OCI-LY1 (cell line): ENCODE measurements around the gene CD207.

Experiments used
- H2AFZ ChIP-seq: fragments of 200-600 bp; sonication (generic), shearing (Covaris generic); 2 replicates; pipeline ENCODE4 v1.6.0; 2014; ENCODE audit warnings: antibody characterized with exemption, mild to moderate bottlenecking, low read length
- H3F3A ChIP-seq: fragments of 200-600 bp; sonication (generic), shearing (Covaris generic); 2 replicates; pipeline ENCODE4 v1.6.0; 2014; ENCODE audit warnings: mild to moderate bottlenecking, antibody characterized with exemption, low read length, moderate library complexity; ENCODE audit not compliant: insufficient read depth
- H3K27ac ChIP-seq: fragments of 200-600 bp; sonication (generic); 2 replicates; pipeline ENCODE4 v1.5.1; 2014; ENCODE audit warnings: low read length, mixed run types, mild to moderate bottlenecking, low read depth; ENCODE audit not compliant: poor library complexity, severe bottlenecking
- H3K27me3 ChIP-seq: fragments of 200-600 bp; sonication (generic); 2 replicates; pipeline ENCODE4 v1.6.0; 2014; ENCODE audit warnings: antibody characterized with exemption, mild to moderate bottlenecking, low read length, moderate library complexity; ENCODE audit not compliant: insufficient read depth
- H3K36me3 ChIP-seq: fragments of 200-600 bp; sonication (generic); 2 replicates; pipeline ENCODE4 v1.6.1; 2014; ENCODE audit warnings: mild to moderate bottlenecking, antibody characterized with exemption, low read length, moderate library complexity, mixed read lengths; ENCODE audit not compliant: insufficient read depth
- H3K4me1 ChIP-seq: fragments of 200-600 bp; sonication (generic); 2 replicates; pipeline ENCODE4 v1.5.1; 2014; ENCODE audit warnings: mild to moderate bottlenecking, low read length, moderate library complexity; ENCODE audit not compliant: insufficient read depth, severe bottlenecking
- H3K4me2 ChIP-seq: fragments of 200-600 bp; sonication (generic), shearing (Covaris generic); 2 replicates; pipeline ENCODE4 v1.6.1; 2014; ENCODE audit warnings: low read length
- H3K4me3 ChIP-seq: fragments of 200-600 bp; sonication (generic); 2 replicates; pipeline ENCODE4 v1.5.1; 2014; ENCODE audit warnings: low read length, low read depth, mild to moderate bottlenecking, mixed read lengths; ENCODE audit not compliant: poor library complexity, severe bottlenecking
- H3K79me2 ChIP-seq: fragments of 200-600 bp; shearing (Covaris generic); 2 replicates; pipeline ENCODE4 v1.6.1; 2016; ENCODE audit warnings: mixed run types, low read length, mixed read lengths; ENCODE audit not compliant: insufficient read depth
- H3K9ac ChIP-seq: fragments of 200-600 bp; sonication (generic), shearing (Covaris generic); 2 replicates; pipeline ENCODE4 v1.6.1; 2014; ENCODE audit warnings: mild to moderate bottlenecking, low read length, mixed read lengths
- H3K9me2 ChIP-seq: fragments of 200-600 bp; sonication (generic), shearing (Covaris generic); 2 replicates; pipeline ENCODE4 v1.6.1; 2014; ENCODE audit warnings: low read depth, mild to moderate bottlenecking, low read length, mixed read lengths
- H3K9me3 ChIP-seq: fragments of 200-600 bp; shearing (Covaris generic); 2 replicates; pipeline ENCODE4 v1.6.1; 2014; ENCODE audit warnings: low read length, mixed read lengths
- H4K20me1 ChIP-seq: fragments of 200-600 bp; sonication (generic), shearing (Covaris generic); 2 replicates; pipeline ENCODE4 v1.6.0; 2016; ENCODE audit warnings: mild to moderate bottlenecking, low read length; ENCODE audit not compliant: insufficient read depth
- EZH2 ChIP-seq: fragments of 200-600 bp; sonication (generic), shearing (Covaris generic); IDR thresholded peaks from 2 replicates; pipeline ENCODE4 v1.8.0; 2017; ENCODE audit warnings: borderline replicate concordance, mixed run types, mild to moderate bottlenecking, antibody characterized with exemption, low read length, moderate library complexity, mixed read lengths
- TF ChIP-seq, protein P1 (sequence below): fragments of 200-600 bp; sonication (generic), shearing (Covaris generic); IDR thresholded peaks from 2 replicates; pipeline ENCODE4 v1.5.1; 2017; ENCODE audit warnings: mild to moderate bottlenecking, antibody characterized with exemption, low read length, moderate library complexity, mixed read lengths

The CD207 gene

DNA sequence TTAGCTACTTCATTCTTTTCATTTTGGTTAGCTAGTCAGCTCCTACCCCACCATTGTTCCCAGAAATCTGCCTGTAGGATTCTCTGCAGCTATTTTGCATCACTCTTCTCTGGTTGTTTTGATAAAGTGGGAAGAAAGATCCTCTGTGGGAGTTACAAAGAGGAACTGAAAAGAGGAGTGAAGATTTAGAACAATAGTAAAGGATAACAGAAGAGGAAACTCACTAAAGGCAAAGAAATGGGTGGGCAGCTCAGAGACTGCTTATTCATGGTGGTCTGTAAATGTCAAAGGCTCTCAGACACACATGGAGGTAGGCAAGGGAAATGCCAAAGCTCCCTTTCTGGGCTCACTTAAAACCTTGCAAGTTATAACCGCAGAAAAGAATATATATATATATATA, 17.2 kb upstream of the CD207 start:
- Histone ChIP-seq H4K20me1 (no peaks in the 10 kb centered on the region), H3K9ac (no peak overlapping the region), H3K9me3 (no peaks in the 10 kb centered on the region), H3F3A (no peaks in the 10 kb centered on the region), H2AFZ (no peak overlapping the region), H3K36me3 (no peaks in the 10 kb centered on the region), H3K4me2 (no peak overlapping the region), H3K4me1 (no peaks in the 10 kb centered on the region), H3K27ac (no peak overlapping the region), H3K9me2 (no peaks in the 10 kb centered on the region), H3K27me3 (no peaks in the 10 kb centered on the region), H3K79me2 (no peaks in the 10 kb centered on the region), H3K4me3 (no peak overlapping the region)
- TF ChIP-seq EZH2, result no peak
- TF ChIP-seq, protein P1, sequence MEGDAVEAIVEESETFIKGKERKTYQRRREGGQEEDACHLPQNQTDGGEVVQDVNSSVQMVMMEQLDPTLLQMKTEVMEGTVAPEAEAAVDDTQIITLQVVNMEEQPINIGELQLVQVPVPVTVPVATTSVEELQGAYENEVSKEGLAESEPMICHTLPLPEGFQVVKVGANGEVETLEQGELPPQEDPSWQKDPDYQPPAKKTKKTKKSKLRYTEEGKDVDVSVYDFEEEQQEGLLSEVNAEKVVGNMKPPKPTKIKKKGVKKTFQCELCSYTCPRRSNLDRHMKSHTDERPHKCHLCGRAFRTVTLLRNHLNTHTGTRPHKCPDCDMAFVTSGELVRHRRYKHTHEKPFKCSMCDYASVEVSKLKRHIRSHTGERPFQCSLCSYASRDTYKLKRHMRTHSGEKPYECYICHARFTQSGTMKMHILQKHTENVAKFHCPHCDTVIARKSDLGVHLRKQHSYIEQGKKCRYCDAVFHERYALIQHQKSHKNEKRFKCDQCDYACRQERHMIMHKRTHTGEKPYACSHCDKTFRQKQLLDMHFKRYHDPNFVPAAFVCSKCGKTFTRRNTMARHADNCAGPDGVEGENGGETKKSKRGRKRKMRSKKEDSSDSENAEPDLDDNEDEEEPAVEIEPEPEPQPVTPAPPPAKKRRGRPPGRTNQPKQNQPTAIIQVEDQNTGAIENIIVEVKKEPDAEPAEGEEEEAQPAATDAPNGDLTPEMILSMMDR, result no peak

GRCh38 chr2:70851704-70852103, 16.1 kb upstream of the CD207 start:
- Histone ChIP-seq H3K9me3 (no peaks in the 10 kb centered on the region), H3K9me2 (no peaks in the 10 kb centered on the region), H3K9ac (no peak overlapping the region), H3K4me3 (no peak overlapping the region), H3K79me2 (no peaks in the 10 kb centered on the region), H3K36me3 (no peaks in the 10 kb centered on the region), H2AFZ (no peak overlapping the region), H4K20me1 (no peaks in the 10 kb centered on the region), H3F3A (no peaks in the 10 kb centered on the region), H3K27ac (no peak overlapping the region), H3K4me2 (no peak overlapping the region), H3K27me3 (no peaks in the 10 kb centered on the region), H3K4me1 (no peaks in the 10 kb centered on the region)
- no peak for TF ChIP-seq EZH2
- TF ChIP-seq, protein P1, result no peak

GRCh38 chr2:70850925-70851324, 15.3 kb upstream of the CD207 start:
- no peak overlapping the region for H3K4me2 ChIP-seq
- H3K9me3 ChIP-seq, result no peaks in the 10 kb centered on the region
- no peak overlapping the region for H3K27ac ChIP-seq
- no peaks in the 10 kb centered on the region for H3K79me2 ChIP-seq
- H3K9ac ChIP-seq, result no peak overlapping the region
- no peak overlapping the region for H2AFZ ChIP-seq
- no peaks in the 10 kb centered on the region for H4K20me1 ChIP-seq
- H3K36me3 ChIP-seq, result no peaks in the 10 kb centered on the region
- H3K4me3 ChIP-seq, result no peak overlapping the region
- H3F3A ChIP-seq, result no peaks in the 10 kb centered on the region
- H3K27me3 ChIP-seq, result no peaks in the 10 kb centered on the region
- no peak for TF ChIP-seq EZH2
- TF ChIP-seq, protein P1, result no peak
- H3K9me2 ChIP-seq, result no peaks in the 10 kb centered on the region
- no peaks in the 10 kb centered on the region for H3K4me1 ChIP-seq
